GM12878 (cell line): ENCODE measurements around the gene GRIN2A. TPM values are rescaled to one million over a fixed set of nuclear protein-coding genes. Genes with fewer than 3 reads are reported as not detected.

Experiments
- ATAC-seq: fragments of 200-7000 bp; cut with Tn5 transposase; 3 replicates; pipeline ENCODE4 v1.9.1; 2020; ENCODE audit warnings: mild to moderate bottlenecking, moderate library complexity
- BruUV-seq: library from RNA; stranded (reverse); fragments of 400-500 nt; replicated peaks from 2 replicates; lab custom pipeline; 2021; lab: Mats Ljungman, UMichigan
- CTCF ChIA-PET: fragments of 300-600 bp; sonication (Branson Sonifier 250); formaldehyde crosslinking; extraction: SDS; loops from one replicate; lab custom pipeline; 2021; ENCODE audit warnings: inconsistent platforms; lab: Yijun Ruan, JAX
- POLR2A ChIA-PET: fragments of 350-600 bp; formaldehyde crosslinking; extraction: SDS; loops from one replicate; lab custom pipeline; 2021; ENCODE audit warnings: inconsistent platforms; lab: Charles Lee
- RAD21 ChIA-PET: fragments of 300-600 bp; sonication (Branson Sonifier 250); formaldehyde crosslinking; loops from one replicate; lab custom pipeline; 2023; ENCODE audit warnings: antibody characterized with exemption; ENCODE audit not compliant: unreplicated experiment; lab: Charles Lee
- SMC1A ChIA-PET: fragments of 300-600 bp; sonication (Branson Sonifier 250); formaldehyde crosslinking; loops from one replicate; lab custom pipeline; 2023; ENCODE audit not compliant: unreplicated experiment, uncharacterized antibody; lab: Charles Lee
- DNase-seq: peaks from one replicate; pipeline ENCODE4 v3.0.0-alpha.2; 2011; ENCODE audit warnings: low read depth, low spot score
- FAIRE-seq: peaks from 3 replicates; lab custom pipeline; 2011; peaks lifted over from hg19 to GRCh38; lab: Jason Lieb, UNC
- H2AFZ ChIP-seq: 2 replicates; pipeline ENCODE4 v1.6.0; 2011; ENCODE audit warnings: low read depth, low read length, control low read depth; ENCODE audit not compliant: control insufficient read depth
- H3K27ac ChIP-seq: 2 replicates; pipeline ENCODE4 v1.5.1; 2011; ENCODE audit warnings: control low read depth; ENCODE audit not compliant: control insufficient read depth, insufficient read depth
- H3K27me3 ChIP-seq, 2 experiments: replicated peaks in 1 of 2; 2 replicates each; pipeline versions ENCODE4 v1.6.0 to v1.6.1; 2011; ENCODE audit warnings: low read length in 1 of 2; ENCODE audit not compliant: control insufficient read depth in 2 of 2, insufficient read depth in 2 of 2
- H3K36me3 ChIP-seq, 2 experiments: 2 replicates each; pipeline ENCODE4 v1.5.1; 2011; ENCODE audit warnings: low read length in 1 of 2; ENCODE audit not compliant: control insufficient read depth in 2 of 2, insufficient read depth in 2 of 2
- H3K4me1 ChIP-seq: 2 replicates; pipeline ENCODE4 v1.6.1; 2011; ENCODE audit warnings: mild to moderate bottlenecking, low read length, moderate library complexity, mixed read lengths; ENCODE audit not compliant: control insufficient read depth, insufficient read depth
- H3K4me2 ChIP-seq: 2 replicates; pipeline ENCODE4 v1.6.0; 2011; ENCODE audit warnings: control low read depth; ENCODE audit not compliant: control insufficient read depth, insufficient read depth
- H3K4me3 ChIP-seq: fragments of 200-600 bp; sonication (generic); 2 replicates; pipeline ENCODE4 v1.5.1; 2016
- H3K79me2 ChIP-seq: 2 replicates; pipeline ENCODE4 v1.6.0; 2011; ENCODE audit warnings: low read length; ENCODE audit not compliant: control insufficient read depth, insufficient read depth
- H3K9ac ChIP-seq: 2 replicates; pipeline ENCODE4 v1.8.0; 2011; ENCODE audit warnings: low read length, control low read depth, mixed read lengths; ENCODE audit not compliant: control insufficient read depth, insufficient read depth
- H3K9me3 ChIP-seq: replicated peaks from 3 replicates; pipeline ENCODE4 v1.5.1; 2011; ENCODE audit warnings: mild to moderate bottlenecking, low read length; ENCODE audit not compliant: control insufficient read depth, insufficient read depth
- H4K20me1 ChIP-seq: 2 replicates; pipeline ENCODE4 v1.6.0; 2011; ENCODE audit not compliant: control insufficient read depth, insufficient read depth
- ATF7 ChIP-seq: fragments of 450-650 bp; IDR thresholded peaks from 2 replicates; pipeline ENCODE4 v1.6.1; 2016; ENCODE audit warnings: low read depth, mild to moderate bottlenecking
- CBX5 ChIP-seq: sonication (generic); IDR thresholded peaks from 2 replicates; pipeline ENCODE4 v1.6.1; 2016; ENCODE audit warnings: low read depth, moderate library complexity, mild to moderate bottlenecking, inconsistent platforms
- FOS ChIP-seq: IDR thresholded peaks from 3 replicates; pipeline ENCODE4 v1.6.1; 2011; ENCODE audit warnings: borderline replicate concordance; ENCODE audit not compliant: insufficient read length; ENCODE audit errors: extremely low read depth
- HDAC6 ChIP-seq: fragments of 200-600 bp; sonication (generic); IDR thresholded peaks from one replicate; pipeline ENCODE4 v1.8.0; 2017; ENCODE audit warnings: antibody characterized with exemption; ENCODE audit not compliant: unreplicated experiment
- JUNB ChIP-seq: IDR thresholded peaks from 2 replicates; pipeline ENCODE4 v1.6.1; 2016; ENCODE audit warnings: antibody characterized with exemption, mild to moderate bottlenecking
- LARP7 ChIP-seq: fragments of 450-650 bp; IDR thresholded peaks from 2 replicates; pipeline ENCODE4 v1.6.1; 2017; ENCODE audit warnings: mild to moderate bottlenecking
- MEF2B ChIP-seq: fragments of 450-650 bp; IDR thresholded peaks from 2 replicates; pipeline ENCODE4 v1.6.1; 2018; ENCODE audit warnings: mild to moderate bottlenecking, moderate library complexity; ENCODE audit not compliant: partially characterized antibody, poor library complexity, severe bottlenecking
- POU2F2 ChIP-seq: IDR thresholded peaks from 3 replicates; pipeline ENCODE4 v1.6.1; 2011; ENCODE audit warnings: low read depth, mild to moderate bottlenecking, low read length, borderline replicate concordance
- RCOR1 ChIP-seq: conservative IDR thresholded peaks from 2 replicates; pipeline ENCODE4 v1.6.1; 2012; ENCODE audit warnings: low read depth, low read length, improper control_type of control experiment
- SPI1 ChIP-seq: IDR thresholded peaks from 2 replicates; pipeline ENCODE4 v1.6.1; 2011; ENCODE audit warnings: low read depth, mild to moderate bottlenecking, low read length, moderate library complexity, borderline replicate concordance; ENCODE audit not compliant: insufficient read depth
- ZZZ3 ChIP-seq: IDR thresholded peaks from 2 replicates; pipeline ENCODE4 v1.6.1; 2011; ENCODE audit warnings: low read depth; ENCODE audit not compliant: control insufficient read depth, insufficient read length
- WGBS: methylation state at CpG from one replicate; pipeline ENCODE4 v1.1.6; 2016; ENCODE audit warnings: low lambda C conversion rate; ENCODE audit not compliant: insufficient replicate concordance, insufficient coverage; ENCODE audit errors: missing lambda C conversion rate; 5-methylcytosine and 5-hydroxymethylcytosine counted together
- in situ Hi-C: fragments of 300-500 bp; cut with MboI; formaldehyde crosslinking; loops from 9 replicates; pipeline ENCODE4 v1.14.3; 2018; ENCODE audit warnings: mixed read lengths
- intact Hi-C: fragments of 100-400 bp; cut with micrococcal nuclease; formaldehyde crosslinking; loops from one replicate; pipeline ENCODE4 v1.14.2; 2022; ENCODE audit not compliant: unreplicated experiment
- polyA plus RNA-seq, 11 experiments: library from polyadenylated mRNA; depleted of rRNA in 4 of 11; unstranded in 6 of 11; stranded (reverse) in 5 of 11; fragments of >200 nt; fragmentation: Nextera tagmentation in 4 of 11; fragmentation: Illumina TruSeq in 1 of 11; extraction: Ambion mirVana in 4 of 11; extraction: Trizol in 1 of 11; gene quantifications; 1 replicate in 1 of 11; 2 replicates in 10 of 11; pipeline versions ENCODE4 v1.2.1 to v1.2.3, GENCODE V29; 2011 to 2016; ENCODE audit warnings: inconsistent platforms in 2 of 11, missing spikeins in 2 of 11, low read depth in 1 of 11
- total RNA-seq, 4 experiments: library from RNA; depleted of rRNA in 3 of 4; stranded (reverse); fragments of >200 nt in 3 of 4; fragmentation: Illumina TruSeq in 1 of 4; extraction: Trizol in 1 of 4; gene quantifications; 2 replicates each; pipeline versions ENCODE4 v1.2.1 to v1.2.3, GENCODE V29; 2013 to 2021
- TF ChIP-seq, protein P1 (sequence below): fragments of 450-650 bp; IDR thresholded peaks from 2 replicates; pipeline ENCODE4 v1.6.1; 2018; ENCODE audit warnings: borderline replicate concordance, mild to moderate bottlenecking; ENCODE audit not compliant: partially characterized antibody
- TF ChIP-seq, protein P2 (sequence below): IDR thresholded peaks from 2 replicates; pipeline ENCODE4 v1.6.1; 2011; ENCODE audit warnings: low read depth, mild to moderate bottlenecking, low read length, moderate library complexity, borderline replicate concordance; ENCODE audit errors: extremely low read depth

Gene GRIN2A
- total and polyA plus RNA-seq, 10 of the 15 experiments (the other 5 are each of a cell fraction or from before 2014, with no cell fraction given) = 2.4 to 13.3 (median 7.3) TPM

GRCh38 chr16:10110552-10110951 is 71.7 kb downstream of the GRIN2A start:
- RAD21 ChIA-PET = interaction anchor here (1.5 kb wide), 1 partner anchor 22 kb away, joined by 3 read pairs; no protein-coding TSS in a partner anchor
- in situ Hi-C loops = no loop called here

GRCh38 chr16:10107081-10107480 is 75.1 kb downstream of the GRIN2A start:
- Histone ChIP-seq H3K27me3 (no peaks in the 10 kb centered on the region), H3K27ac (no peak overlapping the region), H3K9ac (no peak overlapping the region), H3K36me3 (no peaks in the 10 kb centered on the region), H3K9me3 (no peaks in the 10 kb centered on the region; the same call in 2 of the 3 replicates), H4K20me1 (no peaks in the 10 kb centered on the region), H3K4me2 (no peak overlapping the region), H3K4me1 (no peaks in the 10 kb centered on the region), H2AFZ (no peak overlapping the region), H3K79me2 (no peaks in the 10 kb centered on the region), H3K4me3 (no peak overlapping the region)
- in situ Hi-C loops = no loop called here
- SMC1A ChIA-PET = interaction anchor here (1.1 kb wide), 1 partner anchor 16 kb away, joined by 3 read pairs; no protein-coding TSS in a partner anchor
- DNase-seq (no peak), FAIRE-seq (no peak), ATAC-seq (no peak)
- 88% methylated on average over 1 of the region's 1 CpG for WGBS
- RAD21 ChIA-PET = interaction anchor here (1.1 kb wide), 1 partner anchor 71 kb away, joined by 3 read pairs; no protein-coding TSS in a partner anchor
- intact Hi-C loops = no loop called here
- BruUV-seq = no TSS peak
- POLR2A ChIA-PET = no interaction called here
- CTCF ChIA-PET = interaction anchor here (1.2 kb wide), 1 partner anchor 16 kb away, joined by 4 read pairs; no protein-coding TSS in a partner anchor
- TF ChIP-seq LARP7 (no peak), ATF7 (no peak), JUNB (no peak), POU2F2 (no peak), HDAC6 (no peak), MEF2B (no peak), RCOR1 (no peak), SPI1 (no peak), FOS (no peak)
- TF ChIP-seq, protein P1, sequence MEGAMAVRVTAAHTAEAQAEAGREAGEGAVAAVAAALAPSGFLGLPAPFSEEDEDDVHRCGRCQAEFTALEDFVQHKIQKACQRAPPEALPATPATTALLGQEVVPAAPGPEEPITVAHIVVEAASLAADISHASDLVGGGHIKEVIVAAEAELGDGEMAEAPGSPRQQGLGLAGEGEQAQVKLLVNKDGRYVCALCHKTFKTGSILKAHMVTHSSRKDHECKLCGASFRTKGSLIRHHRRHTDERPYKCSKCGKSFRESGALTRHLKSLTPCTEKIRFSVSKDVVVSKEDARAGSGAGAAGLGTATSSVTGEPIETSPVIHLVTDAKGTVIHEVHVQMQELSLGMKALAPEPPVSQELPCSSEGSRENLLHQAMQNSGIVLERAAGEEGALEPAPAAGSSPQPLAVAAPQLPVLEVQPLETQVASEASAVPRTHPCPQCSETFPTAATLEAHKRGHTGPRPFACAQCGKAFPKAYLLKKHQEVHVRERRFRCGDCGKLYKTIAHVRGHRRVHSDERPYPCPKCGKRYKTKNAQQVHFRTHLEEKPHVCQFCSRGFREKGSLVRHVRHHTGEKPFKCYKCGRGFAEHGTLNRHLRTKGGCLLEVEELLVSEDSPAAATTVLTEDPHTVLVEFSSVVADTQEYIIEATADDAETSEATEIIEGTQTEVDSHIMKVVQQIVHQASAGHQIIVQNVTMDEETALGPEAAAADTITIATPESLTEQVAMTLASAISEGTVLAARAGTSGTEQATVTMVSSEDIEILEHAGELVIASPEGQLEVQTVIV = no peak

More at GRCh38 chr16:10110552-10110951, 71.7 kb downstream of the GRIN2A start:
- Histone ChIP-seq H3K27me3 (no peaks in the 10 kb centered on the region), H3K79me2 (no peaks in the 10 kb centered on the region), H3K4me3 (no peak overlapping the region), H3K36me3 (no peaks in the 10 kb centered on the region), H3K9ac (no peak overlapping the region), H3K27ac (no peak overlapping the region), H2AFZ (no peak overlapping the region)
- POLR2A ChIA-PET = no interaction called here
- DNase-seq = no peak
- SMC1A ChIA-PET = interaction anchor here (1.1 to 1.2 kb wide), 2 partner anchors 9 to 15 kb away, joined by 3 read pairs; no protein-coding TSS in a partner anchor
- no peak for ATAC-seq
- CTCF ChIA-PET = interaction anchor here (1.3 to 1.4 kb wide), 2 partner anchors 12 to 462 kb away, joined by 3 to 8 read pairs; no protein-coding TSS in a partner anchor
- BruUV-seq = no TSS peak
- 12% methylated on average over 4 of the region's 4 CpGs for WGBS
- TF ChIP-seq CBX5 (no peak), MEF2B (no peak), ZZZ3 (no peak)
- TF ChIP-seq, protein P2, sequence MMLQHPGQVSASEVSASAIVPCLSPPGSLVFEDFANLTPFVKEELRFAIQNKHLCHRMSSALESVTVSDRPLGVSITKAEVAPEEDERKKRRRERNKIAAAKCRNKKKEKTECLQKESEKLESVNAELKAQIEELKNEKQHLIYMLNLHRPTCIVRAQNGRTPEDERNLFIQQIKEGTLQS = no peak
- TF ChIP-seq, all 136 proteins: peak for 0
- Histone ChIP-seq H3K4me2 (no peak overlapping the region), H3K4me1 (no peaks in the 10 kb centered on the region), H4K20me1 (no peaks in the 10 kb centered on the region), H3K9me3 (no peaks in the 10 kb centered on the region)
- intact Hi-C loops = no loop called here
- FAIRE-seq = no peak
